SK-N-MC (cell line): ENCODE data around the gene NCOA4.

ENCODE experiments used
- EZH2 ChIP-seq: fragments of 200-600 bp; sonication (generic); IDR thresholded peaks from one replicate; pipeline ENCODE4 v1.6.1; 2017; ENCODE audit warnings: antibody characterized with exemption
- FOXP2 ChIP-seq: optimal IDR thresholded peaks from 2 replicates; pipeline ENCODE3; 2011; ENCODE audit warnings: mild to moderate bottlenecking, moderate library complexity; ENCODE audit not compliant: insufficient read depth; ENCODE audit errors: extremely low read length, control extremely low read depth
- POLR2AphosphoS5 ChIP-seq: IDR thresholded peaks from 2 replicates; pipeline ENCODE4 v1.6.1; 2012; ENCODE audit warnings: mild to moderate bottlenecking, low read depth, low read length, borderline replicate concordance

DNA sequence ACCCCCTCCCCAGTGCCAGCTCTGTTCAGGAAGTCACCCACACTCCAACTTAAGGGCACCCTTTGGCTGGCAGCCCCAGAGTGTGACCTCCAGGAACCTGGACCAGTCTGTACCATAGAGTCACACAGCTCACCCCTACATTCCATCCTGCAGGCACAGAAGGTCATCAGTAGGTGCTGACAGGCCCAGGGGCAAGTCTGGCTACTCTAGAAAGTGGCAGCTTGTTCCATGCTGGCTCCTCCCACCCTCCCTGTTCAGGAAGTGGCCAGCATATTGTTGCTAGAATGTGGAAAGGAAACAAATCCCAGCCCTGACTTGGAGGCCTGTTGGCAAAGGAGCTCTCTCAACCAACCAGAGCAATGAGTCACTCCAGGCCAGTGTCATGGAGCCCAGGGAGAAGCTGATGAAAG, 3.2 kb upstream of the NCOA4 start:
- no peak for TF ChIP-seq EZH2
- no peak for TF ChIP-seq POLR2AphosphoS5
- TF ChIP-seq FOXP2: no peak
